HG02571 (cell line): ENCODE data around the gene TMIGD1.

ENCODE experiments used
- ATAC-seq: cut with Tn5 transposase; IDR thresholded peaks from one replicate; pipeline ENCODE4 v1.9.1; 2021; ENCODE audit warnings: mild to moderate bottlenecking, moderate library complexity; ENCODE audit not compliant: unreplicated experiment

TMIGD1 gene

DNA sequence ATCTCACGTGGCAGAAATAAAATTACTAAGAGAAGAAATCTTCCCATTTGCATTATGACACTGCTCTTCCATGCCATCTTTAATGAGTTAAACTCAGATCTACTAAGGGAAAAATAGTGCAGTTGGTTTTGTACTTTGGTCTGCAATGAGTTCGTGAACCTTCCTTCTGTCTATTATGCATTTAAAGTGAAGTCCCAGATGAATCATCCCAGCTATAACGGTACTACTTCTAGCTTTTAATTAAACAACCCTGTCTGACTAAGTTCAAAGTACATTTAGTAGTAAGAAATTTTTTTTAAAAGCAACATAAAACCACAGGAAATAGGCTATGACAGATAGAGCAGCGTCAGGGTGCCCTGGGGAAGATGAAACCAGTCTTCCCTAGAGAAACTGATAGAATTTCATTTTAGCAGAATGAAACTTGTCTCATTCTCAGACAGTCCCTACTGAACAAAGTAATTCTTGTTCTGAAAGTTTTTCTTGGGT, 1.8 kb downstream of the TMIGD1 start:
- ATAC-seq: no peak

GRCh38 chr17:30326809-30327208, 7.0 kb downstream of the TMIGD1 start:
- no peak for ATAC-seq

- no peak for ATAC-seq
Measured at GRCh38 chr17:30324723-30325122, 9.1 kb downstream of the TMIGD1 start.

GRCh38 chr17:30323895-30324319, 9.9 kb downstream of the TMIGD1 start:
- no peak for ATAC-seq

- ATAC-seq: no peak
Measured at GRCh38 chr17:30323262-30323894, 10.5 kb downstream of the TMIGD1 start.

DNA sequence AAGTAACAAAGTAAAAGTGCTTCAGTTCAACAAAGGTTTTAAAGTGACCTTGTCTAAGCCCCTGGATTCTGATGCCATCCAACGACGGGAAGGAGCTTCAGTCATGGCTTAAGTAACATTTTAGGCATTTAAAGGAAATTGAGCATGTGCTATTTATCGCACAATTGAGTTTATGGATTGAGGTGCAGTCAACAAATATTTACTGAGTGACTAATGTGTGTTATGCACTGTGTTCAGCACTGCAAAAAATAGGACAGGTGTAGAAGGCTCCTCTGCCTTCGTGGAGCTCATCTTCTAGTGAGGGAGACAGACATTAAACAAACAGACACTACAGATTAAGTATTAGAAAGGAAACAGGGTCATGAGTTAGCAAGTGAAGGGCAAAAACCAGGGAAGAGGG, 12.5 kb downstream of the TMIGD1 start:
- ATAC-seq: no peak

DNA sequence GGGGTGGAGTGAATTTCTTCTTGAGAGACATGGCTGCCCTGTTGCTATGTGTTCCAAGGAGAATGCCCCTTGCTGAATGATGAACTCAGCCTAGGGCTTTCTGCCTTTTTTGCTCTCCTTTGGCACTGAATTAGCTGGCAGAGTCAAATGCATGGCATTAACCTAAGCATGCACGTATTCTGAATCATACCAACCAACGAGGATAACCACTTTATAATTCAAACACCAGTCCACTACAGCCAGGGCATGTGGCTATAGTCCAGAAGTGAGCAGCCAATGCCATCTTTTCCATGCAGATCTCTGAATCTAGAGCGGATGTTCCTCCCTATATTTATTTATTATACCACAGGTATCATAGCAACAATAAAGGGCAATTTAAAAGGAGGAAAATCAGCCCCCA, 15.7 kb downstream of the TMIGD1 start:
- ATAC-seq: no peak

GRCh38 chr17:30316736-30317135, 17.1 kb downstream of the TMIGD1 start:
- ATAC-seq: no peak

DNA sequence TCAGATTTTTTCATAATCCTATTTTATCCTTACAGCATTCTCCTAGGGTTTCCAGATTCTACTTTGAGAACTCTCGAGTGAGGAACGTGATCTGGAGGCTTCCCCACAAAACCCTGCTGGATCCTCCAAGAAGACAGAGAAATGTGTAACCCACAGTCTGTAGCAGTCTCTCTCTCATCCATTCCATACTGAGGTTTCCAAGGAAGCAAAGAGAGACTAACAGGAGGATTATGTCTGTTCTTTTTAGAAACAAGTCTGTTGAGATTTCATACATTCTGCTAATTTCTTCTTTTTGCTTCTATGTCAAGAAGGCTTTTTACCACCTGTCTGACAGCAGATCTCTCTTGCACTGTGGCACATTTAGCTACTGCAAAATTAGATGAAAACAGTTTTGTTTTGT, 18.8 kb downstream of the TMIGD1 start:
- ATAC-seq: no peak

DNA sequence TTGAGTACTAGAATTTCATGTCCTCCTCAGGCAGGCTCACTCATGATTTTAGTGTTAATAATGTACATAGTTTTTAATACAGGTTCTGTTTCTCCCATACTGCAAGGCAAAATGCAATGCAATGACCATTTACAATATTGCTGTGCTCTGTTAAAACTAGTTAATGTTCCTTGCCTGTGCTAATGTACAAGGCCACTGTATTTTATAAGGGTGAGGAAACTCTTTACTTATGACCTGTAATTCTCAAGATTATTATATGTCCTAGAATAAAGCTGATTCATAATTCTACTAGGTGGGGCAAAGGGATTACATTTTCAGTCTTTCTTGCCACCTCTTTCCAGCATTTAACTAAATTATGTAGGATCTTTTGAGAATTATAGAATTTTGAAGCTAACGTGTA, 19.4 kb downstream of the TMIGD1 start:
- no peak for ATAC-seq

DNA sequence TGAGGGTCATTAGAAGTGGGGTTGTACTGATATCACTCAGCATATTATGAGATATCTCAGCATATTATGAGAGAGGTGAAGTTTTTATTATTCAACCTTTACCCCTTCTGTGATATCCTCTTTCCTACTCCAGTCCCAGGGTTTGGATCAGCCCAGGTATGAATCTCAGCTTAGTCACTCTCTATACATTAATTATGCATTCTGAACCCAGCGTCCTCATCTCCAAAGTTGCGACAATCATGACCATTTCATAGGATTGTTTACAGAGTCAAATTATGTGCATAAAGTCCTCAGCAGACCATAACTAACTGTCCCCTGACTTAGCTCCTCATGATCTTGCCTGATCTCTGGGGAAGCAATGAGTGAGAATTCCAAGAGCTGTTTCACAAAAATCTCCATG, 21.6 kb downstream of the TMIGD1 start:
- no peak for ATAC-seq

DNA sequence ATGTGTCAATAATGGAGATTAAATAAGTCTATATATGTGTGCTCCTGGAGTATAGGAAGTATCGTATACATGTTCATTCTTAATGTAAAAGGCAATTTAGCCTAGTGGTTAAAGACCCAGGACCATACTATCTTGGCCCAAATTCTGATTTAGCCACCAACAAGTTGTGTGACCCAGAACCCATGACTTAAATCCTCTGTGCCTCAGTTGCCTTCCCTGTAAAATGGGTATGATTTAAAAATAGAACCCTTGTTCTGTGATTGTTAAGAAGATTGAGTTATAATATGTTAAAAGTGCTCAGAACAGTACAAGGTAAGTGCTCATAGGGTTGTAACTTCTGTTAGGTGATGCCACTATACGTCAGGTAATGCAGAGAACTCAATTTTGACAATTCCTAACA, 23.3 kb downstream of the TMIGD1 start:
- ATAC-seq: no peak

GRCh38 chr17:30309591-30309990, 24.3 kb downstream of the TMIGD1 start:
- no peak for ATAC-seq

GRCh38 chr17:30308406-30308805, 25.5 kb downstream of the TMIGD1 start:
- ATAC-seq: no peak

- ATAC-seq: no peak
Measured at GRCh38 chr17:30304778-30305177, 29.1 kb downstream of the TMIGD1 start.

DNA sequence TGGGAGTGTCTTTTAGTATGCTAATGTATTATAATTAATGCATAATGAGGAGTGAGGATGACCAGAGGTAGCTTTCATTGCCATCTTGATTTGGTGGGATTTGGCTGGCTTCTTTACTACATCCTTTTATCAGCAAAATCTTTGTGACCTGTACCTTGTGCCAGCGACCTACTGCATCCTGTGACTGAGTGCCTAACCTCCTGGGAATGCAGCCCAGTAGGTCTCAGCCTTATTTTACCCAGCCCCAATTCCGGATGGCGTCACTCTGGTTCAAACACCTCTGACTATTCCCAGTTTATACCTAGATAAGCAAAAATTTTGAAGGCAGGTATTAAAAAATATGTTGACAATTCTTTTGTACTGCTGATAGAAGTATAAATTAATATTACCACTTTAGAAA, 31.6 kb downstream of the TMIGD1 start:
- ATAC-seq: no peak

GRCh38 chr17:30300818-30301217, 33.0 kb downstream of the TMIGD1 start:
- ATAC-seq: no peak

DNA sequence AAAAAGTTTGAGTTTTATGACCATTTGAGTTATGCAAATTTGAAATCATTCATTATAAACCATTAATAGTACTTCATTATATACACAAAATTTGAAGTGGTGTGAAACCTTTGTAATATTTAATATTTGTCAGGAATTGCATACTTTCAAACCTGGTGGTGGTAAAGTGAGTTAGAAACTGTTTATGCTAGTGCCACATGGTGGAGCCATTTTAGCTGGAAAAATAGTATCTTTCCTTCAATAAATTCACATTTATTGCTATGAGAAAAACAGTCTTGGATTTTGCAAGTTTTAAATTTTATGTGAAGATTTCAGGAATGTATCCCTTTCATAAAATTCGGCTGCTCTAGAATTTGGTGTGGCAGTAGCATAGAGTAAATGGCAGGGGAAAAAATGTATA, 34.9 kb downstream of the TMIGD1 start:
- ATAC-seq: no peak

GRCh38 chr17:30297715-30298114, 36.1 kb downstream of the TMIGD1 start:
- no peak for ATAC-seq

DNA sequence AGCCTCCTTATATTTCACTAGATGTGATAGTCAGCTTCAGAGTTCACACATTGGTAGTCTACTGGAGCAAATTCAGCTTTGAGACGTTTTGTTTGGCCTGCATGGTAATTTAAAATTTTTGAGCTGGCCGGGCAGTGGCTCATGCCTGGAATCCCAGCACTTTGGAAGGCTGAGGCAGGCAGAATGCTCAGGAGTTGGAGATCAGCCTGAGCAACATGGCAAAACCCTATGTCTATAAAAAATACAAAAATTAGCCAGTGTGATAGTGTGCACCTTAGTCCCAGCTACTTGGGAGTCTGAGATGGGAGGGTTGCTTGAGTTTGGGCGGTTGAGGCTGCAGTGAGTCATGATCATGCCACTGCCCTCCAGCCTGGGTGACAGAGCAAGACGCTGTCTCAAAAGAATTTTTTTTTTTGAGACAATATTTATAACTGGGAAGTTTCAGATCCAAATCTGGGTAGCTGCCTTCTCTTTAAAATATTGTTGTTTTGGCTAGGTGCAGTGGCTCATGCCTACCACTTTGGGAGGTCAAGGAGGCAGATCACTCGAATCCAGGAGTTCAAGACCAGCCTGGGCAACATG, 37.3 kb downstream of the TMIGD1 start:
- ATAC-seq: no peak

- ATAC-seq: no peak
Measured at GRCh38 chr17:30292286-30292858, 41.5 kb downstream of the TMIGD1 start.

- peak; percentile 75 for ATAC-seq
Measured at GRCh38 chr17:30291543-30292285, 42.1 kb downstream of the TMIGD1 start, which contains the start of gene BLMH. Gene BLMH (minus strand): TSS chr17:30291944. CDS start chr17:30291819, 125 bp downstream.
